ENCODE results near the gene RAD51.

RAD51 gene

GRCh38 chr15:40737048-40737447 is 42.1 kb downstream of the RAD51 start:
- Histone ChIP-seq H3K9me3 (ENCODE audit: severe bottlenecking) (no peaks in the 10 kb centered on the region), H3K4me3 (ENCODE audit: severe bottlenecking) (no peak overlapping the region), H3K27me3 (ENCODE audit: insufficient read depth, poor library complexity, severe bottlenecking) (no peaks in the 10 kb centered on the region), H3K4me1 (ENCODE audit: insufficient read depth, poor library complexity, severe bottlenecking) (no peaks in the 10 kb centered on the region), H3K27ac (ENCODE audit: poor library complexity, severe bottlenecking) (no peak overlapping the region), H3K36me3 (ENCODE audit: low read depth) (peaks cover 99% of the 10 kb centered on the region)
- ATAC-seq (ENCODE audit: low read depth) (no peak), DNase-seq (ENCODE audit: low spot score) (peak; percentile 19)
- TF ChIP-seq CTCF (IDR thresholded peaks at IDR 0.05; ENCODE audit: poor library complexity, severe bottlenecking): no peak

- no peak overlapping the region for H3K4me3 ChIP-seq (ENCODE audit: severe bottlenecking)
- no peaks in the 10 kb centered on the region for H3K9me3 ChIP-seq (ENCODE audit: severe bottlenecking)
- H3K4me1 ChIP-seq (ENCODE audit: insufficient read depth, poor library complexity, severe bottlenecking): peaks cover 6% of the 10 kb centered on the region
- no peak overlapping the region for H3K27ac ChIP-seq (ENCODE audit: poor library complexity, severe bottlenecking)
- H3K27me3 ChIP-seq (ENCODE audit: insufficient read depth, poor library complexity, severe bottlenecking): no peaks in the 10 kb centered on the region
- peaks cover 99% of the 10 kb centered on the region for H3K36me3 ChIP-seq (ENCODE audit: low read depth)
- DNase-seq (ENCODE audit: low spot score) (peak; percentile 19), ATAC-seq (ENCODE audit: low read depth) (no peak)
- TF ChIP-seq CTCF (IDR thresholded peaks at IDR 0.05; ENCODE audit: poor library complexity, severe bottlenecking): no peak
These were observed 44.1 kb downstream of the RAD51 start for GRCh38 chr15:40739047-40739446.

GRCh38 chr15:40739854-40740253 is 44.9 kb downstream of the RAD51 start:
- Histone ChIP-seq H3K27me3 (ENCODE audit: insufficient read depth, poor library complexity, severe bottlenecking) (no peaks in the 10 kb centered on the region), H3K9me3 (ENCODE audit: severe bottlenecking) (no peaks in the 10 kb centered on the region), H3K27ac (ENCODE audit: poor library complexity, severe bottlenecking) (no peak overlapping the region), H3K4me1 (ENCODE audit: insufficient read depth, poor library complexity, severe bottlenecking) (peaks cover 10% of the 10 kb centered on the region), H3K4me3 (ENCODE audit: severe bottlenecking) (no peak overlapping the region), H3K36me3 (ENCODE audit: low read depth) (peaks cover 99% of the 10 kb centered on the region)
- TF ChIP-seq CTCF (IDR thresholded peaks at IDR 0.05; ENCODE audit: poor library complexity, severe bottlenecking): peak; percentile 10
- DNase-seq (ENCODE audit: low spot score): peak; percentile 17
- no peak for ATAC-seq (ENCODE audit: low read depth)

GRCh38 chr15:40743485-40743901 is 48.5 kb downstream of the RAD51 start:
- H3K27me3 ChIP-seq (ENCODE audit: insufficient read depth, poor library complexity, severe bottlenecking): no peaks in the 10 kb centered on the region
- peaks cover 85% of the 10 kb centered on the region for H3K36me3 ChIP-seq (ENCODE audit: low read depth)
- H3K27ac ChIP-seq (ENCODE audit: poor library complexity, severe bottlenecking): peak overlapping the region; percentile 68
- TF ChIP-seq CTCF (IDR thresholded peaks at IDR 0.05; ENCODE audit: poor library complexity, severe bottlenecking): no peak
- ATAC-seq (ENCODE audit: low read depth) (no peak), DNase-seq (ENCODE audit: low spot score) (no peak)
- no peaks in the 10 kb centered on the region for H3K9me3 ChIP-seq (ENCODE audit: severe bottlenecking)
- H3K4me3 ChIP-seq (ENCODE audit: severe bottlenecking): no peak overlapping the region
- peaks cover 10% of the 10 kb centered on the region for H3K4me1 ChIP-seq (ENCODE audit: insufficient read depth, poor library complexity, severe bottlenecking)

- DNase-seq (ENCODE audit: low spot score) (peak; percentile 82), ATAC-seq (ENCODE audit: low read depth) (peak; percentile 81)
- Histone ChIP-seq H3K9me3 (ENCODE audit: severe bottlenecking) (no peaks in the 10 kb centered on the region), H3K36me3 (ENCODE audit: low read depth) (peaks cover 81% of the 10 kb centered on the region), H3K27me3 (ENCODE audit: insufficient read depth, poor library complexity, severe bottlenecking) (no peaks in the 10 kb centered on the region), H3K27ac (ENCODE audit: poor library complexity, severe bottlenecking) (peak overlapping the region; percentile 68), H3K4me3 (ENCODE audit: severe bottlenecking) (no peak overlapping the region), H3K4me1 (ENCODE audit: insufficient read depth, poor library complexity, severe bottlenecking) (peaks cover 10% of the 10 kb centered on the region)
- no peak for TF ChIP-seq CTCF (IDR thresholded peaks at IDR 0.05; ENCODE audit: poor library complexity, severe bottlenecking)
These were observed 49.2 kb downstream of the RAD51 start for GRCh38 chr15:40743921-40744814.
